CD4-positive, alpha-beta T cell (primary cell): ENCODE results near the gene CCL16. TPM values are rescaled to one million over a fixed set of nuclear protein-coding genes. Genes with fewer than 3 reads are reported as not detected.

Source experiments
- ATAC-seq: fragments of 200-7000 bp; cut with Tn5 transposase; one replicate; pipeline ENCODE4 v1.10.0; 2022; ENCODE audit warnings: mild to moderate bottlenecking; ENCODE audit not compliant: poor library complexity
- CTCF ChIA-PET: fragments of 350-600 bp; sonication (Branson Sonifier 250); formaldehyde crosslinking; loops from one replicate; lab custom pipeline; 2021; ENCODE audit warnings: antibody characterized with exemption, inconsistent platforms; lab: Charles Lee
- POLR2A ChIA-PET: fragments of 350-600 bp; sonication (Branson Sonifier 250); formaldehyde crosslinking; loops from one replicate; lab custom pipeline; 2021; ENCODE audit warnings: antibody characterized with exemption, inconsistent platforms; lab: Charles Lee
- DNase-seq, 14 experiments: peaks; one replicate each; pipeline ENCODE4 v3.0.0-alpha.2; 2013 to 2020; ENCODE audit warnings: mixed read lengths in 2 of 14
- H3K27ac ChIP-seq, 2 donors: one replicate each; pipeline versions ENCODE4 v1.5.1 to v1.7.0; 2013; ENCODE audit warnings: low read length in 2 of 2, low read depth in 1 of 2, mild to moderate bottlenecking in 1 of 2
- H3K27me3 ChIP-seq, 2 experiments: 1 replicate in 1 of 2; 2 replicates in 1 of 2; pipeline versions ENCODE4 v1.6.1 to v1.7.0; 2013; ENCODE audit warnings: low read length in 2 of 2, control low read depth in 1 of 2, mild to moderate bottlenecking in 1 of 2, moderate library complexity in 1 of 2; ENCODE audit not compliant: insufficient read depth in 2 of 2, control insufficient read depth in 1 of 2
- H3K36me3 ChIP-seq: one replicate; pipeline ENCODE4 v1.6.1; 2013; ENCODE audit warnings: low read length, control low read depth; ENCODE audit not compliant: insufficient read depth
- H3K4me1 ChIP-seq: one replicate; pipeline ENCODE4 v1.6.1; 2013; ENCODE audit warnings: low read length, control low read depth; ENCODE audit not compliant: insufficient read depth
- H3K4me3 ChIP-seq: one replicate; pipeline ENCODE4 v1.5.1; 2013; ENCODE audit warnings: mild to moderate bottlenecking, low read length, moderate library complexity
- H3K9me3 ChIP-seq, 2 experiments: 1 replicate in 1 of 2; 2 replicates in 1 of 2; pipeline versions ENCODE4 v1.6.1 to v1.7.0; 2013; ENCODE audit warnings: low read length in 2 of 2, mild to moderate bottlenecking in 2 of 2, control low read depth in 1 of 2, moderate library complexity in 1 of 2; ENCODE audit not compliant: control insufficient read depth in 1 of 2, insufficient read depth in 1 of 2
- H3K27ac Mint-ChIP-seq: one replicate; pipeline ENCODE4 v1.8.0; 2020; ENCODE audit warnings: mixed read lengths
- H3K27me3 Mint-ChIP-seq: one replicate; pipeline ENCODE4 v1.8.0; 2021; ENCODE audit warnings: mixed read lengths
- H3K36me3 Mint-ChIP-seq: one replicate; pipeline ENCODE4 v1.8.0; 2021; ENCODE audit warnings: low read depth, mixed read lengths
- H3K4me1 Mint-ChIP-seq: one replicate; pipeline ENCODE4 v1.8.0; 2021; ENCODE audit warnings: low read depth, mixed read lengths
- H3K4me3 Mint-ChIP-seq: one replicate; pipeline ENCODE4 v1.8.0; 2020; ENCODE audit warnings: mild to moderate bottlenecking, mixed read lengths
- H3K9me3 Mint-ChIP-seq: one replicate; pipeline ENCODE4 v1.8.0; 2020; ENCODE audit warnings: mixed read lengths
- intact Hi-C, 2 experiments: fragments of 100-400 bp; cut with DNase I in 1 of 2; cut with micrococcal nuclease in 1 of 2; formaldehyde crosslinking; loops; one replicate each; pipeline versions ENCODE4 v1.15.1 to v1.9.0; 2023 to 2025; cut with DNase I, micrococcal nuclease
- total RNA-seq, 174 experiments: library from RNA in 2 of 174; stranded (reverse) in 2 of 174; gene quantifications; one replicate each; pipeline ENCODE4 v1.2.3 and lab custom pipeline; 2021 to 2026
- TF ChIP-seq, protein P1 (sequence below): fragments of 200-600 bp; IDR thresholded peaks from one replicate; pipeline ENCODE4 v1.8.0; 2022; ENCODE audit warnings: antibody characterized with exemption, mild to moderate bottlenecking

Gene CCL16
- total RNA-seq, 2 experiments from 2014 or later, result not detected

DNA sequence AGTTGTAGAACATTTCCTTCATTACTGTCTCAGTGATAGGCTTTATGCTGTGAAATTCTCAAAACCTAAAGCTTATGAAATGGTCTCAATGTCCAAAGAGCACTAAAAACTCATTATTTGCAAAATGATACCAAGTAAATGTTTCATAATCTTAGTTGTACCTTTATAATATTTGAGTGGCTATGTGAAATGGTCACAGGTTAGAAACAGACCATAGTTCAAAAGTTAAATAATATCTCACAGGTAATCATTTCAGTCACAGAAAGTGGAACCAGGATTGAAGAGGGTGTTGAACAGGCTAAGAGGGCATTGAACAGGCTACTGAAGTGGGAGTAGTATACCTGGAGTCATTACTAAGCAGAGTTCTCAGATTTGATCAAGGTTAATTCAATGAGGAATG lies 53.6 kb downstream of the CCL16 start:
- intact Hi-C loops, result no loop called here
- H3K4me3 ChIP-seq, result no peak overlapping the region
- H3K4me3 Mint-ChIP-seq, result peak overlapping the region; percentile 63
- CTCF ChIA-PET, result no interaction called here
- peaks cover 16% of the 10 kb centered on the region for H3K4me1 ChIP-seq
- no peaks in the 10 kb centered on the region for H3K27me3 ChIP-seq
- no peaks in the 10 kb centered on the region for H3K9me3 ChIP-seq
- H3K27me3 Mint-ChIP-seq, result no peaks in the 10 kb centered on the region
- TF ChIP-seq, protein P1, sequence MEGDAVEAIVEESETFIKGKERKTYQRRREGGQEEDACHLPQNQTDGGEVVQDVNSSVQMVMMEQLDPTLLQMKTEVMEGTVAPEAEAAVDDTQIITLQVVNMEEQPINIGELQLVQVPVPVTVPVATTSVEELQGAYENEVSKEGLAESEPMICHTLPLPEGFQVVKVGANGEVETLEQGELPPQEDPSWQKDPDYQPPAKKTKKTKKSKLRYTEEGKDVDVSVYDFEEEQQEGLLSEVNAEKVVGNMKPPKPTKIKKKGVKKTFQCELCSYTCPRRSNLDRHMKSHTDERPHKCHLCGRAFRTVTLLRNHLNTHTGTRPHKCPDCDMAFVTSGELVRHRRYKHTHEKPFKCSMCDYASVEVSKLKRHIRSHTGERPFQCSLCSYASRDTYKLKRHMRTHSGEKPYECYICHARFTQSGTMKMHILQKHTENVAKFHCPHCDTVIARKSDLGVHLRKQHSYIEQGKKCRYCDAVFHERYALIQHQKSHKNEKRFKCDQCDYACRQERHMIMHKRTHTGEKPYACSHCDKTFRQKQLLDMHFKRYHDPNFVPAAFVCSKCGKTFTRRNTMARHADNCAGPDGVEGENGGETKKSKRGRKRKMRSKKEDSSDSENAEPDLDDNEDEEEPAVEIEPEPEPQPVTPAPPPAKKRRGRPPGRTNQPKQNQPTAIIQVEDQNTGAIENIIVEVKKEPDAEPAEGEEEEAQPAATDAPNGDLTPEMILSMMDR, result no peak
- H3K36me3 ChIP-seq, result no peaks in the 10 kb centered on the region
- ATAC-seq (no peak), DNase-seq (no peak)
- no peaks in the 10 kb centered on the region for H3K9me3 Mint-ChIP-seq
- no peaks in the 10 kb centered on the region for H3K36me3 Mint-ChIP-seq
- POLR2A ChIA-PET, result no interaction called here
- H3K27ac ChIP-seq, result no peak overlapping the region
- peaks cover 16% of the 10 kb centered on the region for H3K4me1 Mint-ChIP-seq
- H3K27ac Mint-ChIP-seq, result no peak overlapping the region

Other genes starting within 250 kb of the CCL16 start
- gene RASL10B, start 249.9 kb downstream of the CCL16 start, total RNA-seq, result under 1 TPM; 0.22 to 0.47 TPM
- gene GAS2L2, start 228.3 kb downstream of the CCL16 start, total RNA-seq, result under 1 TPM; 0.19 to 0.22 TPM
- not detected for gene C17orf50, start 220.6 kb downstream of the CCL16 start, total RNA-seq
- gene MMP28, start 185.9 kb downstream of the CCL16 start, total RNA-seq, result 1 to 10 TPM; 6.7 to 9.9 TPM
- 100 to 1,000 TPM; 114 to 119 TPM for gene TAF15, start 172.0 kb downstream of the CCL16 start, total RNA-seq
- gene HEATR9, start 112.6 kb downstream of the CCL16 start, total RNA-seq, result under 1 TPM; 0.47 to 0.61 TPM
- 10 to 100 TPM; 35.6 to 40.1 TPM for gene CCL5, start 101.1 kb downstream of the CCL16 start, total RNA-seq
- not detected for gene RDM1, start 50.7 kb downstream of the CCL16 start, total RNA-seq
- not detected for gene LYZL6, start 37.8 kb downstream of the CCL16 start, total RNA-seq
- gene CCL14, start 5.2 kb upstream of the CCL16 start, total RNA-seq, result not detected
- gene CCL15, start 20.1 kb upstream of the CCL16 start, total RNA-seq, result not detected
- gene CCL23, start 36.5 kb upstream of the CCL16 start, total RNA-seq, result not detected
- gene CCL18, start 82.8 kb upstream of the CCL16 start, total RNA-seq, result not detected
- 1 to 10 TPM in 1 of 2 experiments, under 1 TPM in 1; 0.78 to 1.0 TPM for gene CCL3, start 108.6 kb upstream of the CCL16 start, total RNA-seq
- 1 to 10 TPM; 1.5 to 2.1 TPM for gene CCL4, start 122.3 kb upstream of the CCL16 start, total RNA-seq
- gene TBC1D3B, start 195.1 kb upstream of the CCL16 start, total RNA-seq, result 1 to 10 TPM; 1.5 to 1.6 TPM
- under 1 TPM in 1 of 2 experiments, not detected in 1; 0.17 TPM for gene CCL3L1, start 215.3 kb upstream of the CCL16 start, total RNA-seq
- under 1 TPM in 1 of 2 experiments, not detected in 1; 0.25 TPM for gene CCL4L2, start 229.6 kb upstream of the CCL16 start, total RNA-seq